Panc1 (cell line): ENCODE data around the gene LCT. TPM values are rescaled to one million over a fixed set of nuclear protein-coding genes. Genes with fewer than 3 reads are reported as not detected.

Experiments used
- ATAC-seq: fragments of 200-7000 bp; cut with Tn5 transposase; 2 replicates; pipeline ENCODE4 v1.9.1; 2020; ENCODE audit warnings: mild to moderate bottlenecking, moderate library complexity
- BruUV-seq: library from RNA; stranded (reverse); fragments of 400-500 nt; replicated peaks from 2 replicates; lab custom pipeline; 2021; lab: Mats Ljungman, UMichigan
- CTCF ChIA-PET: fragments of 300-600 bp; sonication (Branson Sonifier 250); formaldehyde crosslinking; loops from one replicate; lab custom pipeline; 2022; ENCODE audit warnings: antibody characterized with exemption; lab: Charles Lee
- POLR2A ChIA-PET: fragments of 300-600 bp; sonication (Branson Sonifier 250); formaldehyde crosslinking; loops from one replicate; lab custom pipeline; 2022; ENCODE audit warnings: antibody characterized with exemption; lab: Charles Lee
- DNase-seq: peaks from one replicate; pipeline ENCODE4 v3.0.0-alpha.2; 2010; ENCODE audit warnings: low read depth, low spot score
- H3K27ac ChIP-seq: 2 replicates; pipeline ENCODE4 v1.5.1; 2011; ENCODE audit warnings: mild to moderate bottlenecking, low read length, inconsistent platforms
- H3K27me3 ChIP-seq: fragments of 200-500 bp; sonication (Bioruptor generic); 2 replicates; pipeline ENCODE4 v1.6.0; 2014; ENCODE audit warnings: low read length, inconsistent platforms; ENCODE audit not compliant: control insufficient read depth, insufficient read depth
- H3K36me3 ChIP-seq: fragments of 200-500 bp; sonication (Bioruptor generic); 2 replicates; pipeline ENCODE4 v1.5.1; 2014; ENCODE audit warnings: inconsistent platforms, mild to moderate bottlenecking, low read length, moderate library complexity; ENCODE audit not compliant: control insufficient read depth, insufficient read depth
- H3K4me1 ChIP-seq: 2 replicates; pipeline ENCODE4 v1.5.1; 2011; ENCODE audit warnings: inconsistent platforms, mild to moderate bottlenecking, low read length, moderate library complexity; ENCODE audit not compliant: control insufficient read depth, insufficient read depth
- H3K4me3 ChIP-seq, 2 experiments: 2 replicates each; pipeline ENCODE4 v1.5.1; 2011 to 2012; ENCODE audit warnings: low read depth in 2 of 2, low read length in 2 of 2, mild to moderate bottlenecking in 2 of 2, inconsistent platforms in 1 of 2, moderate library complexity in 1 of 2
- H3K9me3 ChIP-seq: fragments of 200-500 bp; sonication (Bioruptor generic); 2 replicates; pipeline ENCODE4 v1.5.1; 2014; ENCODE audit warnings: low read depth, mild to moderate bottlenecking, inconsistent platforms, low read length, moderate library complexity; ENCODE audit not compliant: control insufficient read depth, insufficient read depth
- POLR2AphosphoS5 ChIP-seq: IDR thresholded peaks from 2 replicates; pipeline ENCODE4 v1.6.1; 2012; ENCODE audit warnings: mild to moderate bottlenecking, low read depth, low read length, moderate library complexity
- SIN3A ChIP-seq: IDR thresholded peaks from 2 replicates; pipeline ENCODE4 v1.6.1; 2012; ENCODE audit warnings: low read depth, mild to moderate bottlenecking, low read length, moderate library complexity, borderline replicate concordance; ENCODE audit not compliant: insufficient read depth
- TCF7L2 ChIP-seq: IDR thresholded peaks from 2 replicates; pipeline ENCODE4 v1.6.1; 2011; ENCODE audit warnings: mild to moderate bottlenecking, low read depth, low read length, inconsistent platforms
- in situ Hi-C: cut with HindIII; loops from 2 replicates; pipeline ENCODE4 v1.10.0; 2016; ENCODE audit warnings: low sequenced_read_pairs, low pct_unique_long_range_greater_than_20kb
- intact Hi-C: fragments of 100-400 bp; cut with micrococcal nuclease; formaldehyde crosslinking; loops from one replicate; pipeline ENCODE4 v1.10.0; 2022; ENCODE audit not compliant: unreplicated experiment
- total RNA-seq: library from RNA; stranded (reverse); gene quantifications from one replicate; pipeline ENCODE4 v1.2.1, GENCODE V29; 2021; ENCODE audit not compliant: unreplicated experiment
- TF ChIP-seq, protein P1 (sequence below): fragments of 450-650 bp; IDR thresholded peaks from 2 replicates; pipeline ENCODE4 v1.5.1; 2017; ENCODE audit warnings: mild to moderate bottlenecking
- TF ChIP-seq, protein P2 (sequence below), 2 experiments: IDR thresholded peaks; 2 replicates each; pipeline ENCODE4 v1.6.1; 2011 to 2012; ENCODE audit warnings: low read depth in 2 of 2, control low read depth in 1 of 2, low read length in 1 of 2, mild to moderate bottlenecking in 1 of 2, moderate library complexity in 1 of 2; ENCODE audit not compliant: insufficient read depth in 1 of 2

LCT gene
- total RNA-seq, 1 experiment from 2014 or later, result not detected

DNA sequence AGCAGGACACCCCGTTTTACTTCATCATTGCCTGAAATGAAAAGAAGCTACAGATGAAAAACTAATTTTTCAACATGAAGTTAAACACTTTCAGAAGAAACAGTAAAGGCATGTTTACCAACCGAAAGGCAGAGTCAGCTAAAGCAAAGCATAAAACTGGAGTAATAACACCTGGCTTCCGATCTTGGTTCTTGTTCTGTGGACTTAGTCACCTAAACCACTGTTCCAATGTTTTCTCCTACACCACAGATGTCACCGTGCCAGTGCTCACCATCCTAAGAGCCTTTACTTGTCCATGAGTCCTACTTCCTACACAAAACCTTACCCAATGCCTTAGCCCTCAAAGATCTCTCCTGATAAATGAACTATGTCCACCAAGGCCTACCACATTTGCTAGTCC lies 25.7 kb upstream of the LCT start:
- ATAC-seq (no peak), DNase-seq (no peak)
- TF ChIP-seq, protein P1, sequence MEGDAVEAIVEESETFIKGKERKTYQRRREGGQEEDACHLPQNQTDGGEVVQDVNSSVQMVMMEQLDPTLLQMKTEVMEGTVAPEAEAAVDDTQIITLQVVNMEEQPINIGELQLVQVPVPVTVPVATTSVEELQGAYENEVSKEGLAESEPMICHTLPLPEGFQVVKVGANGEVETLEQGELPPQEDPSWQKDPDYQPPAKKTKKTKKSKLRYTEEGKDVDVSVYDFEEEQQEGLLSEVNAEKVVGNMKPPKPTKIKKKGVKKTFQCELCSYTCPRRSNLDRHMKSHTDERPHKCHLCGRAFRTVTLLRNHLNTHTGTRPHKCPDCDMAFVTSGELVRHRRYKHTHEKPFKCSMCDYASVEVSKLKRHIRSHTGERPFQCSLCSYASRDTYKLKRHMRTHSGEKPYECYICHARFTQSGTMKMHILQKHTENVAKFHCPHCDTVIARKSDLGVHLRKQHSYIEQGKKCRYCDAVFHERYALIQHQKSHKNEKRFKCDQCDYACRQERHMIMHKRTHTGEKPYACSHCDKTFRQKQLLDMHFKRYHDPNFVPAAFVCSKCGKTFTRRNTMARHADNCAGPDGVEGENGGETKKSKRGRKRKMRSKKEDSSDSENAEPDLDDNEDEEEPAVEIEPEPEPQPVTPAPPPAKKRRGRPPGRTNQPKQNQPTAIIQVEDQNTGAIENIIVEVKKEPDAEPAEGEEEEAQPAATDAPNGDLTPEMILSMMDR, result no peak
- TF ChIP-seq SIN3A, result no peak
- no peak for TF ChIP-seq TCF7L2
- TF ChIP-seq, protein P2, sequence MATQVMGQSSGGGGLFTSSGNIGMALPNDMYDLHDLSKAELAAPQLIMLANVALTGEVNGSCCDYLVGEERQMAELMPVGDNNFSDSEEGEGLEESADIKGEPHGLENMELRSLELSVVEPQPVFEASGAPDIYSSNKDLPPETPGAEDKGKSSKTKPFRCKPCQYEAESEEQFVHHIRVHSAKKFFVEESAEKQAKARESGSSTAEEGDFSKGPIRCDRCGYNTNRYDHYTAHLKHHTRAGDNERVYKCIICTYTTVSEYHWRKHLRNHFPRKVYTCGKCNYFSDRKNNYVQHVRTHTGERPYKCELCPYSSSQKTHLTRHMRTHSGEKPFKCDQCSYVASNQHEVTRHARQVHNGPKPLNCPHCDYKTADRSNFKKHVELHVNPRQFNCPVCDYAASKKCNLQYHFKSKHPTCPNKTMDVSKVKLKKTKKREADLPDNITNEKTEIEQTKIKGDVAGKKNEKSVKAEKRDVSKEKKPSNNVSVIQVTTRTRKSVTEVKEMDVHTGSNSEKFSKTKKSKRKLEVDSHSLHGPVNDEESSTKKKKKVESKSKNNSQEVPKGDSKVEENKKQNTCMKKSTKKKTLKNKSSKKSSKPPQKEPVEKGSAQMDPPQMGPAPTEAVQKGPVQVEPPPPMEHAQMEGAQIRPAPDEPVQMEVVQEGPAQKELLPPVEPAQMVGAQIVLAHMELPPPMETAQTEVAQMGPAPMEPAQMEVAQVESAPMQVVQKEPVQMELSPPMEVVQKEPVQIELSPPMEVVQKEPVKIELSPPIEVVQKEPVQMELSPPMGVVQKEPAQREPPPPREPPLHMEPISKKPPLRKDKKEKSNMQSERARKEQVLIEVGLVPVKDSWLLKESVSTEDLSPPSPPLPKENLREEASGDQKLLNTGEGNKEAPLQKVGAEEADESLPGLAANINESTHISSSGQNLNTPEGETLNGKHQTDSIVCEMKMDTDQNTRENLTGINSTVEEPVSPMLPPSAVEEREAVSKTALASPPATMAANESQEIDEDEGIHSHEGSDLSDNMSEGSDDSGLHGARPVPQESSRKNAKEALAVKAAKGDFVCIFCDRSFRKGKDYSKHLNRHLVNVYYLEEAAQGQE (IDR thresholded peaks at IDR 0.05; ENCODE audit: insufficient read depth in 1 of 2, low read depth in 2 of 2, low read length in 1 of 2), result no peak
- no peak for TF ChIP-seq POLR2AphosphoS5
- Histone ChIP-seq H3K27me3 (no peaks in the 10 kb centered on the region), H3K9me3 (no peaks in the 10 kb centered on the region), H3K4me1 (no peaks in the 10 kb centered on the region), H3K4me3 (no peak overlapping the region), H3K27ac (no peak overlapping the region), H3K36me3 (peaks cover 27% of the 10 kb centered on the region)
- no TSS peak for BruUV-seq
- ChIA-PET POLR2A (no interaction called here), CTCF (no interaction called here)
- intact Hi-C loops (no loop called here), in situ Hi-C loops (no loop called here)

DNA sequence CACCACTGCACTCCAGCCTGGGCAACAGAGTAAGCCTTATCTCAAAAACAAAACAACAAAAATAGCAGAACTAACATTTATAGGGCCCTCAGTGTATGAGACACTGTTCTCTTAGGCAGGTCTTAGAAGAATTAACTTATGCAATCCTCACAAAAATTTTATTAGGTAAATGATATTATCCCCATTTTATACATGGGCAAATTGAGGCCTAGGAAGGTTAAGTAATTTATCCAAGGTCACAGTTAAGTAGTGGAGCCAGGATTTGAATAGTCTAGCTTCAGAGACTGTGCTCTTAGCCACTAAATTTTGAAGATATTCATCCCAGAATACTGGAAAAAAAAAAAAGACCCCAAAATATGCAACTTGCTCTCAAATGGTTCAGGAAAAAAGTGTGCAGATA lies 16.4 kb upstream of the LCT start:
- intact Hi-C loops (no loop called here), in situ Hi-C loops (no loop called here)
- CTCF ChIA-PET, result no interaction called here
- no TSS peak for BruUV-seq
- Histone ChIP-seq H3K9me3 (no peaks in the 10 kb centered on the region), H3K4me3 (no peak overlapping the region), H3K36me3 (peaks cover 23% of the 10 kb centered on the region; the same call in 1 of the 2 replicates), H3K4me1 (no peaks in the 10 kb centered on the region), H3K27me3 (no peaks in the 10 kb centered on the region), H3K27ac (no peak overlapping the region)
- POLR2A ChIA-PET, result no interaction called here
- DNase-seq (no peak), ATAC-seq (no peak)
- no peak for TF ChIP-seq TCF7L2
- TF ChIP-seq, protein P1, result no peak
- TF ChIP-seq, protein P2 (IDR thresholded peaks at IDR 0.05; ENCODE audit: insufficient read depth in 1 of 2, low read depth in 2 of 2, low read length in 1 of 2), result no peak
- TF ChIP-seq SIN3A, result no peak
- TF ChIP-seq POLR2AphosphoS5, result no peak
